Adipose tissue (tissue), 3 donors: Measurements from ENCODE around the gene ADH1C. TPM values are rescaled to one million over a fixed set of nuclear protein-coding genes. Genes with fewer than 3 reads are reported as not detected.
"Not testable (repeated sequence)": the region's sequence is repeated elsewhere in the genome, so short reads cannot be mapped to it uniquely, and the experiment has no call there.

Experiments used
- H3K27ac ChIP-seq: one replicate; pipeline ENCODE4 v1.5.1; 2013; ENCODE audit warnings: low read depth, low read length
- WGBS, 3 donors: extraction: QIAGEN DNeasy Blood & Tissue Kit; methylation state at CpG; one replicate each; pipeline ENCODE4 v1.1.7; 2013; 5-methylcytosine and 5-hydroxymethylcytosine counted together
- polyA plus RNA-seq, 3 donors: library from polyadenylated mRNA; stranded (reverse); fragments of 200-250 nt; gene quantifications; one replicate each; pipeline ENCODE4 v1.2.3, GENCODE V29; 2013
- donor health status: healthy with polysubstance abuse.
- donor health status: Bipolar disorder and iron deficiency.
- donor health status: healthy.

Gene ADH1C
- polyA plus RNA-seq = 100 to 1,000 TPM in 1 of 3 donors, 10 to 100 TPM in 1, 1 to 10 TPM in 1; 8.1 to 118 (median 29.8) TPM

DNA sequence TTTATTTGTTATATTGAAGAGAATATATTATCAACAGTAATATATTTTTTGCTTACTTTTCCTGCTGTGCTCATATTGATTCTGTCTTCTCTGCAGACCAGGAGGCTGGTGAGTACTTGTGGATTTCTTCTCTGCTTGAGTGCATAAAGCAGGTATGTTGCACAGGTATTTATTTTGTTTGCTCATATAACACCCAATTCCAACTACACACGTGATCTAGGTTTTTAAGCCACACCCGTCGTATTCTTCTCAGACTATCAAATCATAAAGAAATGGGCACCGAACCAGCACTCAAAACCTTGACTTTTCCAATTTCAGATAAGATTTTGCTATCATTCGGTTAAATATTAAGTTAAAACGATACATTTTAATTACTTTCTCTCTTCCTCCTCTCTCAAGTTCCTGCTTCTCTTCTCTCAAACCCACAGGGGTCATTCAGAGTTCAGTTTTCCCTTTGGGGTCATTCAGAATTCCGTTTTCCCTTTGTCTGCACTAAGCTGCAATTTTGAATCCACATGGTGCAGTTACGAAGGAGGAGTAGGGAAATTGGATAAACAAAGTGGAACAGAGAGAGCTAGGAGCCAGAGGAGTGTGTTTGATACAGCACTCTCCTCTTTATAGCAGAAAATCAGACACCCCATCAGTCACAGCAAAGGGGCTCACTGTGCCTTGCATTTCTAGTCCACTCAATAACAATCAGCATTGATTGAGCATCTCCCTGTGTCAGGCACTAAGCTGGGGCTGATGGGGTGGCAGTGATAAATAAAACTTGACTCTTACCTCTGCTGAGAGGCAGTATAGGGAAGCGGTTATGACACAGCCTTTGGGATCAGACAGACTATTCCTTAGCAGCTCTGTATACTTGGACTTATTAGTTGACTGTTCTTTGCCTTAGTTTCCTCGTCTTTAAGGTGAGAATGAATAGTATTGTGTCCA, at the start of gene ADH1C:
ADH1C (minus strand) TSS at position 145 of the 936 bp plus-strand sequence; CDS start at position 74, 71 bp downstream.
- H3K27ac ChIP-seq = no peak within 1 kb of the TSS
- 27 to 41% (median 35%) methylated on average over 10 of the region's 10 CpGs for WGBS, 3 donors

DNA sequence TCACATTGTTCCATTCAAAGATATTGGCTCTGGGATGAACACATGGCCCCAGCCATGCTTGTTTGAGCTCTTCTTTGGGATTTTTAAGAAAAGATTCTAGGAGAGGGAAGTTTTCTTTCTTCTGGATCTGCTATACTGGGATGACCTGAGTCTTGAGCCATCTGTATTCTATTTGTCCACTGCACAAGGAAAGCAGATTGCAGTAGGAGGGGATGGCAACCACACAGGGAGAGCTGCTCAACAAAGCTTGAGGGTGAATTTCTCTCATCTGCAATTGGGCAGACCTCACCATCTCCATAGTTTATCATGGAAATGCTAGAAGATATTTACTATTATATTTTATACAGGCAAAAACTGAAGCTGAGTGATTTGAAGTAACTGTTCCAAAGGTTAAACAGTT, 48.3 kb upstream of the ADH1C start:
- H3K27ac ChIP-seq = no peak overlapping the region

DNA sequence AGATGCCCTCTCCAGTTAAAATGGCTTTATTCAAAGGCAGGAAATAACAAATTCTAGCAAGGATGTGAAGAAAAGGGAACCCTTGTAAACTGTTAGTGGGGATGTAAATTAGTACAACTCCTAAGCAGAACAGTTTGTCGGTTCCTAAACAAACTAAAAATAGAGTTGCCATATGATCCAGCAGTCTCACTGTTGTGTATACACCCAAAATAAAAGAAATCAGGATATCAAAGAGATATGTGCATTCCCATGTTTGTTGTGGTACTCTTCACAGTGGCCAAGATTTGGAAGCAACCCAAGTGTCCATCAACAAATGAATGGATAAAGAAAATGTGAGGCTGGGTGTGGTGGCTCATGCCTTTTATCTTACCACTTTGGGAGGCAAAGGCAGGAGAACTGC, 46.5 kb upstream of the ADH1C start:
- WGBS, 3 donors = 34 to 68% (median 42%) methylated on average over 1 of the region's 1 CpG
- no peak overlapping the region for H3K27ac ChIP-seq

DNA sequence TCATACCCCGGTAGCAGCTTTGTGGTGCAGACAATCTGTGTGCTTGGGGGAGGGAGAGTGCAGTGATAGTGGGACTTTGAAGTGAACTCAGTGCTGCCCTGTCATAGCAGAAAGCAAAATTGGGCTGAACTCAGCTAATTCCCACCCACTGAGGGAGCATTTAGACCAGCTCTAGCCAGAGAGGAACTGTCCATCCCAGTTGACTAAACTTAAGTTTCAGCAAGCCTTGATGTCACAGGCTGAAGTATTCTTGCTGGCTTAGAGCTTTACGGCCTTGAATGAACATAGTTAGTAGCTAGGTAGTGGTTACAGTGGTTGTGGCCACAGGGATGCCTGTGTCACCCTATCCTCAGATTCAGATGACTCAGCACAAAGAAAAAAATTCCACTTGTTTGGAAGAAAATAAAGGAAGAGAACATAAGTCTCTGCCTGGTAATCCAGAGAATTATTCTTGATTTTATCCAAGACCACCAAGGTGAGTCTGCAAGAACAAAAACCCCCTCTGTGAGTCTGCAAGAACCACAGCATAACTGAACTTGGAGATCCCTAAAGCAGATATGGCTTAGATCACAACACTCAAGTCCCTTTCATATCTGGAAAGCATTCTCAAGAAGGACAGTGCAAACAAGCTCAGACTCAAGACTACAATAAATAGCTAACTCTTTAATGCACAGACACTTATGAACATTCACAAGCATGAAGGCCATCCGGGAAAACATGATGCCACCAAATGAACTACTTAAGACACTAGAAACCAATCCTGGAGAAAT, 43.2 kb upstream of the ADH1C start:
- no peak overlapping the region for H3K27ac ChIP-seq
- 68 to 87% (median 77%) methylated on average over 3 of the region's 3 CpGs for WGBS, 3 donors

DNA sequence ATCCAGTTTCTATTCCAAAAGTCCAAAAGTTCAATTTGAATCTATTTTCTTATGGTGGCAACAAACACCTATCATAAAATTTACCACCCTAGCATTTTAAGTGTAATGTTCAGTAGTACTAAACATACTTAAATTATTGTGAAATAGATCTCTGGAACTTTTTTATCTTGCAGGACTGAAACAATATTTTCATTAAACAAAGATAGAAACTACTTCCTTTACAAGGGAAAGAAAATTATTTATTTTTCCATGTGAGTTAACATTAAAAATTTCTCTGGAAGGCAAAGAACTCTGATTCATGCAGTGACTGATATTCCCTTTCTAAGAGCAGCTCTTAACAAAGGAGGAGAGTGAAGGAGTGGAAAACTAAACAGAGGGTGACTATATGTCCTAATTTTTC, 42.4 kb upstream of the ADH1C start:
- H3K27ac ChIP-seq = no peak overlapping the region

DNA sequence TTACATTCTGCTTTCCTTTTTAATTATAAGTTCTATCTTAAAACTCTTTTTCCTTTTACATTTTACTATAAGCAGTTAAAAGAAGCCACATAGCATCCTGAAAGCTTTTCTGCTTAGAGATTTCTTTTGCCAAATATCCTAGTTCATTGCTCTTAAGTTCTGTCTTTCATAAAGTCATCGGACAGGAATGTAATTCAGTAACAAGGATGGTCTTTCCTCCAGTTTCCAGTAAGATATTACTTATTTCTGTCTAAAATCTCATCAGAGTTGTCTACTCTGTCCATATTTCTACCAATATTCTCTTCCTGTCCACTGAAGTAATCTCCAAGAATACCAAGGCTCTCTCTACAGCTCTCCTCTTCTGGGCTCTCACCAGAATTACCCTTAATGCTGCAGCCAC, 37.5 kb upstream of the ADH1C start:
- 65 to 88% (median 76%) methylated on average over 1 of the region's 1 CpG for WGBS, 3 donors
- no peak overlapping the region for H3K27ac ChIP-seq

DNA sequence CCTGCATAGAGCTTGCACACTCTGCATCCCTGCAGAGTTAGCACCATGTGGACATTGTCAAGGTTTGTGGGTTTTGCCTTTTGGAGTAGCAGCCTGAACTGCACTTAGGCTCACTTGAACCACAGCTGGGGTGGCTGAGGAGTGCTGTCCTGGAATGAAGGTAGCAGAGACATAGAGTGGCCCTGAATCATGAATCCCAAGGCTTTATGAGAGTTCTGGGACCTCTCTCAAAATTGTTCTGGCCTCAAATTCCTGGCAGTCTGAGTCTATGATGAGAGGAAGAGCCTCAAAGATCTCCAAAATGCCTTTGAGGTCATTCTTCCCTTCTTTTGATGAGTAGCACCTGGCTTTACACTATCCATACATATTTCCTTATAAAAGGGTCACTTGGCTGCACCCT, 37.1 kb upstream of the ADH1C start:
- no peak overlapping the region for H3K27ac ChIP-seq

DNA sequence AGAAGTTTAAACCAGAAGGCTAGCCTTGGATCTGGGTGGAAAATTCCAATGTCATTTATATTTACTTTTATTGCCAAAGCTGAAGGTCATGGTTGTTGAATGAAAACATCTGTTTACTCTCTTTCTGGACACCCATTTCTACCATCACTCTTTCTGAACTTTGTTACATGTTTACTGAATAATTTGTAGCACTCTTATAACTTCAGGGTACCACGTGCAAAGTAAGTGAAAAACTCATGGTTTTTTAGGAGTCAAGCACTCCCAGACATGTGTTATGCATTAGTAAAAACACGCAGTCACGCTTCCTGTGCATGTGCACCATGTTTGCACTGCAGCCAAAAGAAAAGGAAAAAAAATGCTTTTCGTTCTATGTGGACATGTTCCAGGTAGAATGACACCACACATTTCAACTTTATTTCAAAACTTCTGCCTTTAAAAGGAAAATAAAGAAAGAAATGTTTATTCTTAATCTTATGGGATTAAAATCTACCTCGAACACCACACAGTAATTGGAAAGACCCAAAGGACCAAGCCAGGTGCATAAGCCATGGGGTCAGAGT, 31.4 kb upstream of the ADH1C start:
- WGBS, 3 donors = 16 to 56% (median 21%) methylated on average over 5 of the region's 5 CpGs
- H3K27ac ChIP-seq = no peak overlapping the region

DNA sequence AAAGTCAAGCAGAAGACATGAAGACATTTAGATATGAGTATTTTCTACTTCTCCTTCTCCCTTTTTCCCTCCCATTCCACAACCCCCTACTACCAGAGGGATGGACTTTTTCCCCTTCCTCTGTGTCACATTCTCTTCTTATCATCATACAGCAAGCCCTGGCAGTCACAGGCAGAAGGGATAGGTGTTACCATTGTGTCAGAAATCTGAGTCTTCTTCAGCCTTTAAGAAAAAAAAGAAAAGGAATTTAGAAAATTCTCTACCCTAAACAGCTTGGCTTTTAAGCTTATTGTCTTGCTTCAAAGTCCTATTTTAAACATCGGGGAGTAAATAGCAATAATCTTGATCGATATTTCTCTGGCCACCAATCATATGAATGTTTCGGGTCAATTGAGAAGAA, 30.9 kb upstream of the ADH1C start:
- WGBS, 3 donors = 60 to 64% (median 60%) methylated on average over 3 of the region's 3 CpGs
- H3K27ac ChIP-seq = no peak overlapping the region

DNA sequence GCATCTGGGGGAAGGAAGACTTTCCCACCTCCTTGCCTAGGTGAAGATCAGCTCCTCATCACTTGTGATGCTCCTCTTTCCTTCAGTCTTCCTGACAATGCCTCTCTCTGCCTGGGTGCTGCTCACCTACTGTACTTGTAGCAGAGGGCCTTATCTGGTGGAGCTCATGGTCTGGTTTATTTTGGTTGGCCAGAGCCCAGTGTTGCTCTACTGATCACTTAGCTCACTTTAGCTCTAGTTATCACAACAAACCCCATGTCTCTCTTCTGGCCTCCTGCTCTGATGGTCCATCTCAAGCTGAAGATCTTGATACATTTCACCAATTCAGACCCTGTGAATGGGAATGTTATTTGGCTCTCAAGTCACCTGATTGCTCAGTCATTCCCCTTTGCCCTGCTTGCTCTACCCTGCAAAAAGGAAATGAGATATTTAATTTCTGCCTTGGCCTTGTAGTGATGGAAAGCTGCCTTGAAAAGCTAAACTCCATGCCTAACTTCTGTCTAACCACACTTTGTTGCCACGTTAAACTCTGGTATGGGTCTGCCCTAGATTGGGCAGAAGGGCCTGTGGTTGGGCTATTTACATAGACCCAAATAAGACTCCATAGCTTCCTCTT, 30.3 kb upstream of the ADH1C start:
- H3K27ac ChIP-seq = no peak overlapping the region
- WGBS, 3 donors = 26 to 81% (median 31%) methylated on average over 1 of the region's 1 CpG

DNA sequence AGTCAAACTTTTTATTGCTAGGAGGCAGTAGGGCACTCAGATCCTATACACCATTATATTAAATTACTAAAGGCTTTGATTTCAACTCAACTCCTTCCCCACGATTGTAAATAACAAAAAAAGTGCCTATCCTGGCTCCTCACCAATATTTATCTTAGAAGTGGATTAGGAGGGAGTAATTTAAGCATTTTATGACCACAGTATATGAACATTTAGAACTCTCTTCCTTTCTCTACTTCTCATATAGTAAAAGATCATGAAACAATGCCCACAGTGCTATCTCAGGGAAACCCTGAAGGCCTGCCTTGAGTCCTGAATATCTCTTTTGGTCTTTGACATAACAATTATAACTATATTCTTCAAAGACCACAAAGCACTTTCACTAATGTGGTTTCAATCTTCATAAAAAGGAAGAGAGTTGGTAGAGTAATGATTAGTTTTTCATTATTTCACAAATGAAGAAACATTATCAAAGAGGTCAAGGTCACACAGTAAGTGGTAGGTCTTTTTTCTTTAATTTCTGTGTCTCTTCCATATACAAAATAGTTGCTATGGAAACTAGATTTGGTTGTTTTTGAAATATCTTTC, 29.1 kb upstream of the ADH1C start:
- WGBS, 3 donors = 7 to 47% (median 44%) methylated on average over 1 of the region's 1 CpG
- H3K27ac ChIP-seq = no peak overlapping the region

DNA sequence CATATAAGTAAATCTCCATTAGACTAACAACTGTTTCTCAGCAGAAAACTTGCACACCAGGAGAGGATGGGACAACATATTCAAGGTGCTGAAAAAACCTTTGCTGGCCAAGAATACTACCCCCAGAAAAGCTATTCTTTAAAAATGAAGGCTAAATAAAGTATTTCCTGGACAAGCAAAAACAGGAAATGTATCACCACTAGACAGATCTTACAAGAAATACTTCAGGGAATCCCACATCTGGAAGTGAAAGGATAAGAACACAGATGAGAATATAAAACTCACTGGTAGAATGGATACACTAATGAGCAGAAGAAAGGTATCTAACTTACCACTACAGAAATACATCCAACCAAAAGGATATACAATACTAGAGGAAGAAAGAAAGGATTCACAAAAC, 27.0 kb upstream of the ADH1C start:
- no peak overlapping the region for H3K27ac ChIP-seq

DNA sequence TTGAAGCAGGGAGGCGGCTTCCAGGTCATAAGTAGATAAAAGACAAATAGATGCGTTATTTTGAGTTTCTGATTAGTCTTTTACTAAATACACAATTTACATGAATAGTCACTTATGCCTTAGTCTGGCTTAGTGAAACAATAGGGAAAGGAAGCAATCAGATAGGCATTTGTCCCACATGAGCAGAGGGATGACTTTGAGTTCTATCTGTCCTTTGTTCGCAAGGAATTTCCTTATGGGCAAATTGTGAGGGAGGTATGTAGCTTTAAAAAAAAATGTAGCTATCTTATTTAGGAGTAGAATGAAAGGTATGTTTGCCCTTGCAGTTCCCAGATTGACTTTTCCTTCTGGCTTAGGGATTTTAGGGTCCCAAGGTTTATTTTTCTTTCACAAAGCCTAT, 26.3 kb upstream of the ADH1C start:
- WGBS, 3 donors = 89 to 96% (median 92%) methylated on average over 3 of the region's 3 CpGs
- no peak overlapping the region for H3K27ac ChIP-seq

DNA sequence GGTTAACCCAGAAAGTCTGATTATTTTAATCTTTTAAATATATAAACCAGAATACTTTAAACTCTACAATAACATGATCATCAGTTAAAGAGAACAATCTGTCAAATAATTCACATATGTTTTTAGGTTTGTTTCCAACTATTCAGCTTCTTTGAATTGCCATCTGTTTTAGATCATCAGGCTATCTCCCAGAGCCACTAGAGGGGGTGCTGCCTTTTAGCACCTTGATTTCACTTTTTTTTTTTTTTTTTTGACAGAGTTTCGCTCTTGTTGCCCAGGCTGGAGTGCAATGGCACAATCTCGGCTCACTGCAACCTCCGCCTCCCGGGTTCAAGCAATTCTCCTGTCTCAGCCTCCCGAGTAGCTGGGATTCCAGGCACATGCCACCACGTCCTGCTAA, 24.8 kb upstream of the ADH1C start:
- not testable (repeated sequence) for H3K27ac ChIP-seq
- WGBS, 3 donors = 75 to 90% (median 78%) methylated on average over 5 to 6 of the region's 6 CpGs

DNA sequence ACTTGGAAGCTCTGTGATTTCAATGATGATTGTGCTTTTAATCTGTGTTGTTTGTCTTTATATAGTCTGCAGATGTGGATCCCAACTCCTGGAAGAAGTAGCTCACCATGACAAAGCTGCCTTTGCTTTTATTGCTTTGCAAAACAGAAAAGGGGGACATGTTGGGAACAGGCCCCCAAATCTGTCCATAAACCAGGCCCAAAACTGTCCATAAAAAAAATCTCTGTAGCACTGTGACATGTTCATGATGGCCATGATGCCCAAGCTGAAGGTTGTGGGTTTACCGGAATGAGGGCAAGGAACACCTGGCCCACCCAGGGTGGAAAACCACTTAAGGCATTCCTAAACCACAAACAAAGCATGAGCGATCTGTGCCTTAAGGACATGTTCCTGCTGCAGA, 19.9 kb upstream of the ADH1C start:
- WGBS, 3 donors = 93 to 100% (median 100%) methylated on average over 2 of the region's 2 CpGs

DNA sequence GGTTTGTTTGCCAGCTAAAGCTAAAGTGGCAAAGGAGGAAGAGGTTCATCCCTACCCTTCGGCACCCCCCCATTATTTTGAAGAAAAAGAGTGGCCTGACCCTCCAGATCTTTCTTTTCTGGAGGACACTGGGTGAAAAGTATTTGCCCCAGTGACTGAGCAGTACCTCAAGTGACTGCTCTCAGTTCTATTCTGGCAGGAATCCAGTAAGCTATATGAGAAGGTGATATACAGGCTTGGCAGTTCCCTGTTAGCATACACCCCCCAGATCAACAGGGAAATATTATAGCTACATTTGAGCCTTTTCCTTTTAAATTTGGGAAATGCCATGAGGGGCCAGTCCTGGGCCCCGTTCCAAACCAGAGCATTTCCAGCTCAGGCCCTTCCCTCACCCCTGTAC, 15.3 kb upstream of the ADH1C start:
- not testable (repeated sequence) for H3K27ac ChIP-seq
- WGBS, 3 donors = 69 to 77% (median 73%) methylated on average over 2 of the region's 2 CpGs

More for the DNA sequence above, 19.9 kb upstream of the ADH1C start:
- H3K27ac ChIP-seq = not testable (repeated sequence)

DNA sequence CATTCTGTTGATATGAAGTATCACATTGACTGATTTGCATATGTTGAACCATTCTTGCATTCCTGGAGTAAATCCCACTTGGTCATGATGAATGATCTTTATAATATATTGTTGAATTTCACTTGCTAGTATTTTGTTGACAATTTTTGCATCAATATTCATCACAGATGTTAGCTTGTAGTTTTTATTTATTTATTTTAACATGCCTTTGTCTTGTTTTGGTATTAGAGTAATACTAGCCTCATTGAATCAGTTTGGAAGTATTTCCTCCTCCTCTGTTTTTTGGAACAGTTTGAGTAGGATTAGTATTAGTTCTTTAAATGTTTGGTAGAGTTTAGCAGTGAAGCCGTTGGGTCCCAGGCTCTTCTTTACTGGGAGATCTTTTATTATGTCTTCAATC, 13.9 kb upstream of the ADH1C start:
- H3K27ac ChIP-seq = no peak overlapping the region
- 39 to 90% (median 53%) methylated on average over 1 of the region's 1 CpG for WGBS, 3 donors

DNA sequence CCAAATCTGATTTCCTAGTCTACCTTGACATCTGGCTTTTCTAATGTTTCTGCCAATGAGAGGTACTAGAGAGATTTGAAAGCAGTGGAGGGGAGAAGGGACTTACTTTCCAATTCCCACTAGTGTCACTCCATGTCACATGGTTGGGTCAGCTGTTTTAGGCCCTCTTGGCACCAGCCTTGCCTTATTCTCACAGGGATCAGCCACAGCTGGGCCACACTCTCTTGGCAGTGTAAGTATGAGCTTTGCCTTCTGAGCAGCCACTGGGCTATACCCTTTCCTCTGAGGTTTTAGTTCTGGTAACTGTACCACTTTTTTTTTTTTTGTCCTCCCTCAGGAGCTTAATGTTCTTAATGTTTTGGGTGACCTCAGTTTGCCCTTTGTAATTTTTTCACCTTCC, 10.2 kb upstream of the ADH1C start:
- H3K27ac ChIP-seq = no peak overlapping the region

DNA sequence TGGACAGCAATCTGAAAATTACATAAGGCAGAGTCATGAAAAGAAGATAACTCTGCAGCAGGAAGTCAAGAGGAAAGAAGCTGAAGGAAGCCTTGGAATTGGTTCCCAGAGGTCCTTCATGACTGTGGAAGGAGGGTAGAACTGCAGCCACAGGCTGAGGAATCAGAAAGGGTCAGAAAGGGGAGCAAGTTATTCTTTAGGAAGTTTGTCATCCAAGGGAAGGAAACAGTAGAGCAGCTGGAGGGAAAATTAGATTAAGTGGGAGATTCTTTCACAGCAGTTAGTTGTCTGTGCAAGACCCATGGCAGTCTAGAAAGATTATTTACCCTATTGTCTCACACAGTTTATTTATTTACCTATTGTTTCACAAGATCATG, 9.3 kb upstream of the ADH1C start:
- no peak overlapping the region for H3K27ac ChIP-seq
